HG03139 (cell line): Measurements from ENCODE around the gene PTPRA.
"Not testable (repeated sequence)": the region's sequence is repeated elsewhere in the genome, so short reads cannot be mapped to it uniquely, and the experiment has no call there.

Source experiments
- ATAC-seq: cut with Tn5 transposase; IDR thresholded peaks from one replicate; pipeline ENCODE4 v1.9.1; 2021; ENCODE audit not compliant: unreplicated experiment

Gene PTPRA

GRCh38 chr20:3040086-3040485 is 166.8 kb downstream of the PTPRA start:
- no peak for ATAC-seq

GRCh38 chr20:3041854-3042409 is 168.7 kb downstream of the PTPRA start:
- ATAC-seq = no peak

- ATAC-seq = no peak
These were observed 169.3 kb downstream of the PTPRA start for GRCh38 chr20:3042625-3043024.

GRCh38 chr20:3043322-3043721 is 170.0 kb downstream of the PTPRA start, which contains the start of gene GNRH2:
TSS of gene GNRH2 (plus strand) at chr20:3043622. CDS start at chr20:3044415, 793 bp downstream.
- no peak for ATAC-seq

GRCh38 chr20:3044336-3044965 is 171.2 kb downstream of the PTPRA start:
- ATAC-seq = no peak

GRCh38 chr20:3045042-3045815 is 171.9 kb downstream of the PTPRA start:
- ATAC-seq = peak; percentile 39

GRCh38 chr20:3045816-3046676 is 172.8 kb downstream of the PTPRA start, which contains the start of gene MRPS26:
TSS of gene MRPS26 (plus strand) at chr20:3046052. CDS start at chr20:3046069, 17 bp downstream.
- ATAC-seq = peak; percentile 85

- ATAC-seq = no peak
These were observed 173.6 kb downstream of the PTPRA start for GRCh38 chr20:3046677-3047462.

- no peak for ATAC-seq
These were observed 174.5 kb downstream of the PTPRA start for GRCh38 chr20:3047486-3048419.

- no peak for ATAC-seq
These were observed 178.2 kb downstream of the PTPRA start for GRCh38 chr20:3051385-3052019.

GRCh38 chr20:3059489-3059888 is 186.2 kb downstream of the PTPRA start:
- ATAC-seq = no peak

GRCh38 chr20:3064119-3064518 is 190.8 kb downstream of the PTPRA start:
- not testable (repeated sequence) for ATAC-seq

GRCh38 chr20:3067139-3068014 is 194.1 kb downstream of the PTPRA start:
- no peak for ATAC-seq

- ATAC-seq = no peak
These were observed 194.8 kb downstream of the PTPRA start for GRCh38 chr20:3068075-3068474.

GRCh38 chr20:3068986-3069900 is 196.0 kb downstream of the PTPRA start:
- no peak for ATAC-seq

- ATAC-seq = no peak
These were observed 197.4 kb downstream of the PTPRA start for GRCh38 chr20:3070725-3071124.

GRCh38 chr20:3071266-3071609 is 198.0 kb downstream of the PTPRA start:
- ATAC-seq = no peak
